HG02885 (cell line): ENCODE results near the gene CTCF.

ENCODE experiments used
- ATAC-seq: cut with Tn5 transposase; IDR thresholded peaks from one replicate; pipeline ENCODE4 v1.9.1; 2021; ENCODE audit warnings: mild to moderate bottlenecking; ENCODE audit not compliant: unreplicated experiment, poor library complexity

The CTCF gene

DNA sequence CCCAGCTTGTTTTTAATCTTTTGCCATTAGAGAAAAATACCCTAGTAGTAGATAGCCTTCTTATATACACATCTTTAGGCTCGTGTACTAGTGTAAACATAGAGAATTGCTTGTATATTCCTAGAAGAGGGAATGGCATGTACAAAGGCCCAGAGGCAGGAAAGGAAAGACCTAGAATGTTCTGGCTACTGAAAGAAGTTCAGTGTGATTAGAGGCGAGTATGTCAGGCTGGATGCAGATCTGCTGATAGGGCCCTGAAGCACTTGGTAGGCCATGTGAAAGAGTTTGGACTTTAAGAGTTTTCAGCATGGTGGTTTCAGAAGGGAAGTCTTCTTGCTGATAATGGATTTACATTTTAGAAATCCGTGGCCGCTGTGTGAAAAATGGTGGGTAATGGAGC lies 17.4 kb downstream of the CTCF start:
- ATAC-seq: no peak

DNA sequence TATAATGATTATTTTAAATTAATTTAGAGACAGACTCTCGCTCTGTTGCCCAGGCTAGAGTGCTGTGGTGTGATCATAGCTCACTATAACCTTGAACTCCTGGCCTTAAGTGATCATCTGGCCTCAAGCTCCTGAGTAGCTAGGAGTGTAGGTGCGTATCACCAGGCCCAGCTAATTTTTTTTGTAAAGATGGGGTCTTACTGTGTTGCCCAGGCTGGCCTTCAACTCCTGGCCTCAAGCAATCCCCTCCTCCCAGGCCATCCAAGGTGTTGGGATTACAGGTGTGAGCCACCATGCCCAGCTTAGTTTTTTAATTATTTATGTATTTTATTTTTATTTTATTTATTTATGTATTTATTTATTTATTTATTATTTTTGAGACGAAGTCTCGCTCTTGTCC lies 17.9 kb downstream of the CTCF start:
- ATAC-seq: no peak

DNA sequence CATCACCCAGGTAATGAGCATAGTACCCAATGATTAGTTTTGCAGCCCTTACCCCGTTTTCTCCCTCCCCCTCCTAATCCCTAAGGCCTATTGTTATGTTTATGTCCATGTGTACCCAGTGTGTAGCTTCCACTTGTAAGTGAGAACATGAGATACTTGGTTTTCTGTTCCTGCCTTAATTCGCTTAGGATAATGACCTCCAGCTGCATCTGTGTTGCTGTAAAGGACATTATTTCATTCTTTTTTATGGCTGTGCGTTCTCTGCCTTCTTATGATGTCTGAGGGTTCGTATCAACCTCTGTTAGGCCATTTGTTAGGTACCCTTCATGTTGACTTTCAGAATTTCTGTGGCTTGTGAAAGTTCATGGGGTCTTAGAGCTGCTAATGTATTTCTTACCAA lies 31.0 kb downstream of the CTCF start:
- ATAC-seq: no peak

DNA sequence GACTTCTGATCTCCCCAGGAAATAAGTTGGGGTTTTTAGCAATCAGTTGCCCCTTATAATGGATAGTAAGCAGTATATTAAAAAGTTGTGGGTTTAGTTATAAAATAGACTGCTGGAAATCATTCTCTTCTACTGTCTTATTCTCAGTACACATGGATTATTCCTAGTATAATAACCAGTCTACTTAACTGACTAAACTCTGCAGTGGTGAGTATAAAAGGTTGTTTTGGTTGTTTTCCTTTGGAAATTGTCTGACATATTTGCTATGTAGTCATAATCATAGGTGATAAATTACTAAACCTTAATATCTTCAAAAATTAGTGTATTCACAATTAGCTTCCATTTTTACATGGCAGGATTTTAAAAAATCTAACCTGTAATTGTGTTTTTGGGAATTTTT lies 31.4 kb downstream of the CTCF start:
- ATAC-seq: no peak

DNA sequence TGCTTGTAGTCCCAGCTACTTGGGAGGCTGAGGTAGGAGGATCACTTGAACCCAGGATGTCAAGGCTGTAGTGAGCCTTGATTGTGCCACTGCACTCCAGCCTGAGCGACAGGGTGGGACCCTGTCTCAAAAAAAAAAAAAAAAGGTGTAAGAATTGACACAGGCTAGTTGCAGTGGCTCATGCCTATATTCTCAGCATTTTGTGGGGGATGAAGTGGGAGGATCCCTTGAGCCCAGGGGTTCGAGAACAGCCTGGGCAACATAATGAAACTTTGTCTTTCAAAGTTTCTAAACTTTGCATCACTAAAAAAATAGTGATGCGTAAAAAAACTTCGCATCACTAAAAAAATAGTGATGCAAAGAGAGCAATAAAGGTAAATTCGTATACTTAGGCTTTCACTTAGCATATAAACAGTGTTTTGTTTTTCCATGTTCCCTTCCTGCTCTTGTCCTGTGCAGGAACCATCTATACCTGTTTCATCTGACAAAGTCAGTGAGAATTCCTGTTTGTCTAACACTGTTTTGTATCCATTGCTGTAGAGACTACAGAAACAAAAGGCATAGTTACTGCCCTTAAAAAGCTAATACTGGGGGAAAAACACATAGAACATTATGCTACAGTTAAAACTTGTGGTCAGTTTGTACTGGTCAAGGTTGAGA lies 32.1 kb downstream of the CTCF start:
- ATAC-seq: no peak

DNA sequence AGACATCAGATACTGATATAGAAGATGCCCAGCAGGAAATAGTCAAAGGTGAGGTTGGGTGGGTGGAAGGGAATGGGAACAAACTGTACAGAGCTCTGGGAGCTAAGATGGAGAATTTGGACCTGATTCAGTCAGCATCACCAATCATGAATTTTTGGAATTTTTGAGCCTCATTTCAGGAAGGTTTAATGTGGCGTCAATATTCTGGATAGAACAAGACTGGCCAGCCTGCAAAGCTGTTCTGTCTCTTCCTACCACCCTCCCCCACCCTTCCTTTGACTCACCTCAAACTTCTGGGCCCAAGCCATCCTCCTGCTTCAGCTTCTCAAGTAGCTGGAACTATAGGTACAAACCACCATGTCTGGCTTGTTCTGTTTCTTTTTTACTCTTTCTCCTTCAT lies 32.6 kb downstream of the CTCF start:
- no peak for ATAC-seq

DNA sequence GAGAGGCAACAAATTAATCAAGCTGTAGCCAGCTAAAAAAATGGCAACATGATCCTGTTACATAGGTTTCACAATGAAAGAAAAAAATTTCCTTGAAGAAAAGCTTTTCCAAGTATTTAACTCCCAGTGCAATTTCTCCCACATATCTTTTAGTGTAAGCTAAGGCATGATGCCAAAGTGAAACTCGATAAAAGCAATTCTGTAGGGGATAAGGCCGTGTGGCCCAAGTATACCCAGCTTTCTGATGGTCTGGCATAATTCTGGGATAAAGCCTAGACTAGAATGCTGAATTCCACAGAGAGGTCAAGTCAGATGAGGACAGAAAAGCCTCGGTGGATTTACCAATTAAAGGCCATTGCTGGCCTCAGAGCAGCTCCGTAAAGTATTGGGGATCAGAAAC lies 36.2 kb downstream of the CTCF start:
- ATAC-seq: no peak

DNA sequence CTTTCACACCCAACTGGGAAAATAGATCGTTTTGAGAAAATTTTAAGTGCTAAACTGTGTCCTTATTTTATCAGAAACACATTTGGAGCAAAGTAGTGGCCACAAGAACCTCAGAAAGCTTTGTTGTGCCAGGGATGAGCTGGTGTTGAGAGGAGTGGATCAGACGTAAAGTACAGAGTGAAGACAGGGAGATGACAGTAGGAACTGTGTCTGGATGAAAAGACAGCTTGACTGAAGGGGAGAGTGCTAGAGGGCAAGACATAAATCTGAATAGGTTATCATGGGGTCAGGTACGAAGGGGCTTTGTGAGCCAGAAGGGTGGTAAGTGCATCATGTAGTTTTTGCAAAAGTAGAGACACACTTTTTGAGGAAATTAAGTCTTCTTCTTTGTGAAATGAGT lies 43.3 kb downstream of the CTCF start:
- ATAC-seq: no peak

DNA sequence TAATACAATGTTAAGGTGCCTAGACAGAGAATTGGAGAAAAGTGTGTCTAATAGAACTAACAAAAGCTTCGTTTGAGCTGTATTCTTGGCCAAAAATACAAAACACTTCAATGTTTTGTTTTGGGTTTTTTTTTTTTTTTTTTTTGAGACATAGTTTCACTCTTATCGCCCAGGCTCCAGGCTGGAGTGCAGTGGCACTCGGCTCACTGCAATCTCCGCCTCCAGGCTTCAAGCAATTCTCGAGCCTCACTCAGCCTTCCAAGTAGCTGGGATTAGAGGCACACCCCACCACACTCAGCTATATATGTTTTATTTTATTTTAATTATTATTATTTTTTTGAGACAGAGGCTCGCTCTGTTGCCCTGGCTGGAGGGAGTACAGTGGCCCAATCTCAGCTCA lies 44.3 kb downstream of the CTCF start:
- ATAC-seq: no peak

DNA sequence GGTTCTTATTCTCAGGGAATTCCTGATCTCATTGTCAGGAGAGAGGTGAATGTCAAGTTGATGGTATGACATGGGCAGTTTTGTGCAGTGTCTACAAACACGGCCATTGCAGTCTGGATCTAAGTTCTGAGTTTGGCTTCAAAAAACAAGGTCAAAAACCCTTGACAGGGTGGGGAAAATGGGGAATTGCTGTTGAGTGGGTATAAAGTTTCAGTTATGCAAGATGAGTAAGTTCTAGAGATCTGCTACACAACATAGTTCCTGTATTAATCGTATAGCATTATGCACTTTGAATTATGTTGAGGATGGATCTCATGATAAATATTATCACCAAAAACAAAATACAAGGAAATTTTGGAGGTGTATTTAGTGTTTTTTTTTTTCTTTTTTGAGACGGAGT lies 46.0 kb downstream of the CTCF start:
- ATAC-seq: no peak

DNA sequence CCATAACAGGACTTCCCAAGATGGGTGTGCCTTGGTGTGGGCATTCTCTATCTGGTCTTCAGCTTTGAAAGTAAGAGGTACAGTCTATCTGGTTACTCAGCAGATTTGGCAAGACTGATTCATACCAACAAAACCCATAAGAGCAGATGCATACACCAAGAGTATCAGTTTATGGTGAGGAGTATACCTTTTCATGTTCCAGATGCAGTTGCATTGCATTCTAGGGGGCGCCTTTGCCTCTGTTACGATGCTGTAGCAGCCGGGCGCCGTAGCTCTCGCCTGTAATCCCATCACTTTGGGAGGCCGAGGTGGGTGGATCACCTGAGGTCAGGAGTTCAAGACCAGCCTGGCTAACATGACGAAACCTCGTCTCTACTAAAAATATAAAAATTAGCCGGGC lies 51.5 kb downstream of the CTCF start:
- no peak for ATAC-seq

DNA sequence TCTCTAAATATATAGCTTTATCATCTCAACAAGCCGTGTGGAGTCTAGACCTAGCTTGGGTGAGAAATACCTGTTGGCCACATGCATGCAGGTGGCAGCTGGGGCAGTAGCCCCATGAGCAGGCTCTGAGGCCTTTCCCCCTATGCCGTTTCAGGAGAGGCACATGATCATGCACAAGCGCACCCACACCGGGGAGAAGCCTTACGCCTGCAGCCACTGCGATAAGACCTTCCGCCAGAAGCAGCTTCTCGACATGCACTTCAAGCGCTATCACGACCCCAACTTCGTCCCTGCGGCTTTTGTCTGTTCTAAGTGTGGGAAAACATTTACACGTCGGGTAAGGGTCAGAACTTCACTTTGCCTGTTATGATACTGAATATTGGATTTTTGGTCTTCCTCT lies 65.9 kb downstream of the CTCF start:
- no peak for ATAC-seq

DNA sequence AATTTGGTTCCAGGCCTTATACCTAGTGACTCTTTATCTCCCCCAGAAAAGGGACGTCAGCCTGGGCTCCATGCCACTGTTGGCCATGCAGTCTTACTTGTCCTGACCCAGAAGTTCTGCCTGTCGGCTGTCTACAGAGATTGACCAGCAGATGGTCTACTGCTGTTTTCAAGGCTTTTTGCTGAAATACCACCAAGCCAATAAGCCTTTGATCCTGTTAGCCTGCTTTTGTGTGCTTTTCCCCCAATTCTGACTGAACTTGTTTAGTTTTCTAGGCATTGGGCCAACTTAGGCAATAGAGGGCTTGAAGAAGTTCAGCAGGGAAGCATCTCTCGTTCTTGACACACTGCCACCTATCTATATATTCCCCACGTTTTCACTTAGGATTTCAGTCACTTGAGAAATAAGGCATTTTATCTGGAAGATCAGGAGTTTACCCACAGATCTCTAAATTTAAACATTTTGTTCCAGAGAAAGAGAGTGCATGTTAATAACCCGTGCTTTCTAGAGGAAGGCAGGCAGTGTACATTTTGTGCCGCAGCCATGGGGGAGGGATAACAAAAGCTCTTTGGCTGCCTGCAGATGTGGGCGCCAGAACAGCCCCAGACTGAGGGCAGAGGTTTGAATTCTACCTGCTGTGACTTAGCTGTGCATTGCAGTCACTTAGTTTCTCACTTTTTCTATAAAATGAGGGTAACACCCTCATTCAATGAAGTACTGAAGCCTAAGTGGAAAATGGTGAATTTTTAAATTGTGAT lies 70.3 kb downstream of the CTCF start:
- ATAC-seq: no peak

DNA sequence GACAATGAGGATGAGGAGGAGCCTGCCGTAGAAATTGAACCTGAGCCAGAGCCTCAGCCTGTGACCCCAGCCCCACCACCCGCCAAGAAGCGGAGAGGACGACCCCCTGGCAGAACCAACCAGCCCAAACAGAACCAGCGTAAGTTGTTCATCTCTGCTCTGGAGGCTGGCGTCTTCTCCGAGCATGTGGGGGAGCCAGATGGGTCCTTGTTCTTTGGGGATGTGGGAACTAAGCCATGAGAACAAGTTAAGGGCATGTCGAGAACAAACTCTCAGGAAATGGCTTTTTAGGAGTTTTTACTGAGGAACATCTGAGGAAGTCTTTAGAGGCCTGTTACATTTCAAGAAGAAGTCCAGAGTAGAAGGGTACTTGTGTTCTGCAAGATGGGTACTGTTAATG lies 74.4 kb downstream of the CTCF start:
- no peak for ATAC-seq

DNA sequence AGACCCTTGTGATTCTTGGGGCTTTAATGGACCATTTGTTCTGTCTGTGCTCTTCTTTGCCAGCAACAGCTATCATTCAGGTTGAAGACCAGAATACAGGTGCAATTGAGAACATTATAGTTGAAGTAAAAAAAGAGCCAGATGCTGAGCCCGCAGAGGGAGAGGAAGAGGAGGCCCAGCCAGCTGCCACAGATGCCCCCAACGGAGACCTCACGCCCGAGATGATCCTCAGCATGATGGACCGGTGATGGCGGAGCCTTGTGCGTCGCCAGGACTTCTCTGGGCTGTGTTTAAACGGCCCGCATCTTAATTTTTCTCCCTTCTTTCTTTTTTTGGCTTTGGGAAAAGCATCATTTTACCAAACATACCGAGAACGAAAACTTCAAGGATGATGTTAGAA lies 75.3 kb downstream of the CTCF start:
- ATAC-seq: no peak

DNA sequence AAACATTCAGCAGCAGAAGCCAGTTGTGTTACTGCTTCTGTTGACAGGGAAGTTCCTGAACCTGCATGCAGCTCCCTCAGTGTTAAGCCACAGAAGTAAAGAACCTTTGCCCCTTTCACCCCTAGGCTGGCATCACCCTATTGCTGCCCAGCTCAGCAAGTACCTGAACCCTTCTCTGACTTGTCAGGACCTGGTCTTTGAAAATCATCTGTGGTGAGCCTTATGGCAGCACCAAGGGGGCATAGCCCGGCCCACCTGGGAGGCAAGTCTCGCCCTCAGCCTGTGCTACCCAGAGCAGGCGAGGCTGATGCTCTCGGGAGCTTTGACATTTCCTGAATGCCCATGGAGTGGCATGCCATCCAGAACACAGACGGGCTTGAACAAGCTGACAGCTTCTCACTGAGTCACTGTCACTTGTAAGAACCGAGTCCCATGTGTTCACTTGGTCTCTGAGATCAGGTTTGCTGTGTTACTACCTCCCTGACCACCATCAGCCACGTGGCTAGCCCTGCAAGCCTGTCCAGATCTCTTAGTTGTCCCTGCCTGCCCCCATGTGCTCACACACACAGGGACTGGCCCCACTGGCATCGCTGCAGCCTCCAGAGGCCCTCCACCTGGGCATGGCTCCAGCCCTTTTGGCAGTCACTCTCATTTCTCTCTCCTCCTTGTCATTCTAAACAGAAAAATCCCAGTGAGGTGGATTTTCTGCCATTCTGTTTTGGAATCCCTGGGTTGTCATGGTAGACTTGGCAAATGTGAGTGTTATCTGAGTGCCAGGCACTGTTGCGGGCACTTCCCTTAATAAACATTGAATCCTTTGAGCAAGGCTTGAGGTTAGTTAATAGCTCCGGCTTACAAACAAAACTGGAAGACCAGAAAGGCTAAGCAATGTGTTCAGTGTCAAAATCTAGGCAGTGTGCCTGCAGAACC lies 79.7 kb downstream of the CTCF start:
- no peak for ATAC-seq

DNA sequence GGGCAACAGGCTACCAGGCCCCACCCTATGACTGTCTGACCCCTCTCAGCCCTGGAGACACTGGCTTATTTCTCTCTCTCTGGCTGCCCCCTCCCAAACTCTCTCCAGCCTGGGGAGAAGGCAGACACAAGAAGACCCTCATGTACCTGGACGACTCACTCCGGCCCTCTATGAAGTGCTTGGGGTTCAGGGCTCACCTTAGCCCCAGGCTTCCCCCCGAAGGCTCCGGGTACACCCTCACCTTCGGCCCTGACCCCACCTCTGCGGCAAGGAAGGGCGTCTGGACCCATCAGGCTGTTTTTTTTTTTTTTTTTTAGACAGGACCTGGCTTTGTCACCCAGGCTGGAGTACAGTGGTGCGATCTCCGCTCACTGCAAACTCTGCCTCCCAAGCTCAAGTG lies 81.7 kb downstream of the CTCF start:
- no peak for ATAC-seq

DNA sequence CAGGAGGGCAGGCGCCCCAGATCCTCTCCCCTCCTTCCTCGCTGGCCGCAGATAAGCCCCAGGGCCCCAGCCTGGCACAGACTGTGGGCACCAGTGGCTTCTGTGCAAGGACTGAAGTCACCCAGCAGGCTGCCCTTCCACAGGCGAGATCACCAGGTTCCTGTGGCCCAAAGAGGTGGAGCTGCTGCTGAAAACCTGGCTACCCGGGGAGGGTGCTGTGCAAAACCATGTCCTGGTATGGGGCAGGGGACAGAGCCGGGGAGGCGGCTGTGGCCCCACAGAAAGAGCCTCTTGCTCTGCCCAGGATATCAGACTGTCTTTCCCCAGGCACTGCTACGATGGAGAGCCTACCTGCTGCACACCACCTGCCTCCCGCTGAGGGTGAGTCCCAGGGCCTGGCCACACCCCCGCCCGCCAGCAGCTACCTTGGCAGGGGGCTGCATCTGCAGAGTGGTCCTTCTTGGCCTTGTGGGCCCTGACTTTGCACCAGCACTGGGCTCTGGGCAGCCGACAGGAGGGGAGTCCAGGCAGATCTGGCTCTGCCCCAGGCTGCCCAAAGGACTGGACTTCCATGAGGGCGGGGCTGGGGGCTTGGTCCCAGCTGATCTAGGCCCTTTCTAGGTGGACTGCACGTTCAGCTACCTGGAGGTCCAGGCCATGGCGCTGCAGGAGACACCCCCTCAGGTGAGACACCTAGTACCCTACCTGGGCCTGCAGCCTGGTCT lies 83.2 kb downstream of the CTCF start:
- peak; percentile 8 for ATAC-seq

DNA sequence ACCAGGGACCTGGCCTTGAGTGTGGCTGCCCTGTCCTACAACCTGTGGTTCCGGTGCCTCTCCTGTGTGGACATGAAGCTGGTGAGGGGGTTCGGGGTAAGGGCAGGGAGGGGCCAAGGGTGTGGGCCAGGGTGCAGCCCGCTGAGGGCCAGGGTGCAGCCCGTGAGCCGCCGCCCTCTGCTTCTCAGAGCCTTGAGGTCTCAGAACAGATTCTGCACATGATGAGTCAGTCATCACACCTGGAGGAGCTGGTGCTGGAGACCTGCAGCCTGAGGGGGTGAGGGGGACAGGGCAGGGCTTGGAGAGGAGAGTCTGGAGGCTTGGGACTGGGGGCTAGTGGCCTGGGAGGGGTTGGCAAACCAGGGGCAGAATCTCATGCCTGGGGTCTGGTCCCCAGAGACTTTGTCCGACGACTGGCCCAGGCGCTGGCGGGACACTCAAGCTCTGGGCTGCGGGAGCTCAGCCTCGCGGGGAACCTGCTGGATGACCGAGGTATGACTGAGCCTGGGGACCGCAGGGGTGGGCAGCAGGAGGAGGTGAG lies 84.9 kb downstream of the CTCF start:
- no peak for ATAC-seq

DNA sequence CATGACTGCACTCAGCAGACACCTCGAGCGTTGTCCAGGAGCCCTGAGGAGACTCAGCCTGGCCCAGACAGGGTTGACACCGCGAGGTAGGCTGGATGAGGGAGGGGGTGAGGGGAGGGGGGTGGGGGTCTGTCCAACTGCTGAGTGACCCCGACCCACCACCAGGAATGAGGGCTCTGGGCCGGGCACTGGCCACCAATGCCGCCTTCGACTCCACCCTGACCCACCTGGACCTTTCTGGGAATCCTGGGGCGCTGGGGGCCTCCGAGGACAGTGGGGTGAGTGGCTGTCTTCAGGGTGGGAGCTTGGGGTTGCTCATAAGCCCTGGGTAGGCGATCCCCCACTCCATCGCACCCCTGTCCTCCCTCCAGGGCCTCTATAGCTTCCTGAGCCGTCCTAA lies 85.4 kb downstream of the CTCF start:
- ATAC-seq: no peak
